ENCODE data around the gene EML6. TPM values are rescaled to one million over a fixed set of nuclear protein-coding genes. Genes with fewer than 3 reads are reported as not detected.
A peak's percentile ranks its signal among the peaks of the same experiment; 100 is the strongest.

EML6 gene
- polyA plus RNA-seq, 1 of the 3 experiments (the other 2 are of a cell fraction) = 1.1 TPM

- Histone ChIP-seq H3K27ac (ENCODE audit: low read depth in 2 of 2, low read length in 1 of 2) (peak overlapping the region in 1 of 2 experiments; percentile 89; a peak in 3 of 4 replicates), H3K4me1 (ENCODE audit: control insufficient read depth in 1 of 2, insufficient read depth in 2 of 2, low read depth in 1 of 2, low read length in 1 of 2) (peaks cover 0 to 10% of the 10 kb centered on the region in 2 experiments; a peak in 2 of 4 replicates), H3K79me2 (ENCODE audit: insufficient read depth) (no peaks in the 10 kb centered on the region), H3K36me3 (replicated peaks in 1 of 2; ENCODE audit: control insufficient read depth in 1 of 2, insufficient read depth in 2 of 2, low read length in 1 of 2) (no peaks in the 10 kb centered on the region), H2AFZ (ENCODE audit: low read depth) (peak overlapping the region; percentile 93), H3K4me2 (peak overlapping the region; percentile 90), H3K9ac (peak overlapping the region; percentile 56), H3K9me3 (no peaks in the 10 kb centered on the region), H4K20me1 (ENCODE audit: insufficient read depth) (no peaks in the 10 kb centered on the region), H3K27me3 (ENCODE audit: insufficient read depth) (no peaks in the 10 kb centered on the region; the same call in 1 of the 2 replicates), H3K4me3 (ENCODE audit: low read depth in 2 of 2, low read length in 1 of 2) (peak overlapping the region; percentile 82 to 86), H3K9me2 (no peaks in the 10 kb centered on the region), H3F3A (replicated peaks; ENCODE audit: insufficient read depth) (peaks cover 7% of the 10 kb centered on the region)
- POLR2A ChIA-PET = interaction anchor here (1.4 to 1.6 kb wide), 2 partner anchors 115 to 754 kb away, joined by 3 to 8 read pairs; partner anchors contain the start of gene PSME4
- CTCF ChIA-PET = interaction anchor here (0.8 to 2.2 kb wide), 9 partner anchors 19 to 324 kb away, joined by 3 to 10 read pairs (median 4); no protein-coding TSS in a partner anchor
- TF ChIP-seq RFX5 (IDR thresholded peaks at IDR 0.05; ENCODE audit: low read length) (no peak), MXI1 (IDR thresholded peaks at IDR 0.05; ENCODE audit: low read depth, low read length) (peak; percentile 3; the same call in 1 of the 2 replicates)
- DNase-seq = no peak
- WGBS (ENCODE audit: low lambda C conversion rate) = under 1% methylated on average over 21 of the region's 23 CpGs
Measured at GRCh38 chr2:54723996-54724559, 616 bp downstream of the EML6 start.

DNA sequence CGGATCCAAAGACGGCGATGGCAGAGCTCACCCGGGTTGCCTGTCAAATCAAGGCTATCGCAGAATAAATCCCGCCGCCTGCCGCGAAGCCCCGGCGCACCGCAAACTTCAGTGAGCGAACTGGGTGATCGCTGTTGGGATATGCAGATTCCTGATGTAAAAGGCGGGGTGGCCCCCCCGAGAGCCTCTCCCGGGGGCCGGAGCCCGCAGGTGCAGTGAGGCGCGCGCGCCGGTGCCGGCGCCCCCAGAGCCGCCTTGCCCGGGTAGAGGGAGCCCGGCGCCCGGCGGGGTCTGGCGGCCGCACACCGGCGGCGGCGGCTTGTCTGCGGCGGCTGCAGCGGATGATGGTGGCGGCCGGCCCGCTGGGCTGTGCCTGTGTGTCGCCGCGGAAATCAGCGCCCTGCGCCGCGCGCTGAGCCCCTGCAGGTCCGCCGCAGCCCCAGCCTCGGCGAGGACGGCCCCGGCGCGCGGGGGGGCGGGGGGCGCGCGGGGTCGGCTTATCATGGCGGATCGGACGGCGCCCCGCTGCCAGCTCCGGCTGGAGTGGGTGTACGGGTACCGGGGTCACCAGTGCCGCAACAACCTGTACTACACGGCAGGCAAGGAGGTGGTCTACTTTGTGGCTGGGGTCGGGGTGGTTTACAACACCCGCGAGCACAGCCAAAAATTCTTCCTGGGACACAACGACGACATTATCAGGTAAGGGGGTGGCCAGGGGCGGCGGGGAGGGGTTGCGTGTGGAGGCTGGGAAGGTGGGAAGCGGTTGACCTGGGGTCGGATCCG is 1.3 kb downstream of the EML6 start:
- no peaks in the 10 kb centered on the region for H3K9me2 ChIP-seq
- WGBS (ENCODE audit: low lambda C conversion rate) = 29% methylated on average over 22 of the region's 87 CpGs
- H3K4me3 ChIP-seq (ENCODE audit: low read depth in 2 of 2, low read length in 1 of 2) = peak overlapping the region; percentile 82 to 86
- no peaks in the 10 kb centered on the region for H3K9me3 ChIP-seq
- H3K36me3 ChIP-seq (replicated peaks in 1 of 2; ENCODE audit: control insufficient read depth in 1 of 2, insufficient read depth in 2 of 2, low read length in 1 of 2) = no peaks in the 10 kb centered on the region
- DNase-seq = peak; percentile 81
- TF ChIP-seq CHD2 (IDR thresholded peaks at IDR 0.05; ENCODE audit: low read length, partially characterized antibody) = no peak
- TF ChIP-seq EP300 (IDR thresholded peaks at IDR 0.05; ENCODE audit: borderline replicate concordance in 1 of 2, low read depth in 1 of 2, low read length in 1 of 2) = no peak
- TF ChIP-seq RAD21 (IDR thresholded peaks at IDR 0.05; ENCODE audit: low read length) = no peak
- TF ChIP-seq RFX5 (IDR thresholded peaks at IDR 0.05; ENCODE audit: low read length) = no peak
- no peak for TF ChIP-seq EZH2phosphoT487 (IDR thresholded peaks at IDR 0.05; ENCODE audit: borderline replicate concordance, low read depth)
- no peak for TF ChIP-seq NFIC (IDR thresholded peaks at IDR 0.05; ENCODE audit: borderline replicate concordance)
- TF ChIP-seq RCOR1 (IDR thresholded peaks at IDR 0.05; ENCODE audit: low read length) = no peak
- TF ChIP-seq CTCF (IDR thresholded peaks at IDR 0.05) = no peak
- TF ChIP-seq SMC3 (IDR thresholded peaks at IDR 0.05; ENCODE audit: low read depth, low read length) = no peak
- TF ChIP-seq MEF2A (IDR thresholded peaks at IDR 0.05; ENCODE audit: borderline replicate concordance, low read depth) = no peak
- TF ChIP-seq POLR2AphosphoS5 (IDR thresholded peaks at IDR 0.05; ENCODE audit: low read depth, low read length) = no peak
- TF ChIP-seq, protein P1, sequence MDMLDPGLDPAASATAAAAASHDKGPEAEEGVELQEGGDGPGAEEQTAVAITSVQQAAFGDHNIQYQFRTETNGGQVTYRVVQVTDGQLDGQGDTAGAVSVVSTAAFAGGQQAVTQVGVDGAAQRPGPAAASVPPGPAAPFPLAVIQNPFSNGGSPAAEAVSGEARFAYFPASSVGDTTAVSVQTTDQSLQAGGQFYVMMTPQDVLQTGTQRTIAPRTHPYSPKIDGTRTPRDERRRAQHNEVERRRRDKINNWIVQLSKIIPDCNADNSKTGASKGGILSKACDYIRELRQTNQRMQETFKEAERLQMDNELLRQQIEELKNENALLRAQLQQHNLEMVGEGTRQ (IDR thresholded peaks at IDR 0.05; ENCODE audit: borderline replicate concordance, low read depth, low read length) = no peak
- TF ChIP-seq FOXJ3 (CRISPR knock-in tag; IDR thresholded peaks at IDR 0.05) = no peak
- TF ChIP-seq JUND (IDR thresholded peaks at IDR 0.05) = no peak
- no peak for TF ChIP-seq ELF1 (IDR thresholded peaks at IDR 0.05)
- no peak for TF ChIP-seq FOSL2 (IDR thresholded peaks at IDR 0.05; ENCODE audit: borderline replicate concordance, low read depth)
- no peaks in the 10 kb centered on the region for H4K20me1 ChIP-seq (ENCODE audit: insufficient read depth)
- POLR2A ChIA-PET = no interaction called here
- H3K27me3 ChIP-seq (ENCODE audit: insufficient read depth) = no peaks in the 10 kb centered on the region; the same call in 1 of the 2 replicates
- H3K4me2 ChIP-seq = peak overlapping the region; percentile 90
- H2AFZ ChIP-seq (ENCODE audit: low read depth) = peak overlapping the region; percentile 93
- no peaks in the 10 kb centered on the region for H3K79me2 ChIP-seq (ENCODE audit: insufficient read depth)
- H3K4me1 ChIP-seq (ENCODE audit: control insufficient read depth in 1 of 2, insufficient read depth in 2 of 2, low read depth in 1 of 2, low read length in 1 of 2) = peaks cover 0 to 10% of the 10 kb centered on the region in 2 experiments; a peak in 2 of 4 replicates
- H3K9ac ChIP-seq = no peak overlapping the region; the same call in 1 of the 2 replicates
- CTCF ChIA-PET = interaction anchor here (0.8 to 2.2 kb wide), 5 partner anchors 20 to 114 kb away, joined by 3 to 8 read pairs (median 4); no protein-coding TSS in a partner anchor
- H3F3A ChIP-seq (replicated peaks; ENCODE audit: insufficient read depth) = peaks cover 7% of the 10 kb centered on the region
- peak overlapping the region in 1 of 2 experiments; percentile 89; a peak in 1 of 4 replicates for H3K27ac ChIP-seq (ENCODE audit: low read depth in 2 of 2, low read length in 1 of 2)

Data from SK-N-SH (cell line).